GM21576 (cell line): ENCODE data around the gene ANKRD13B.

Experiments used
- ATAC-seq: cut with Tn5 transposase; IDR thresholded peaks from one replicate; pipeline ENCODE4 v1.9.1; 2021; ENCODE audit warnings: mild to moderate bottlenecking, moderate library complexity; ENCODE audit not compliant: unreplicated experiment

Gene ANKRD13B

GRCh38 chr17:29615492-29616299, 22.8 kb downstream of the ANKRD13B start:
- no peak for ATAC-seq

- ATAC-seq: no peak
Measured at GRCh38 chr17:29616300-29617048, 23.5 kb downstream of the ANKRD13B start.

- ATAC-seq: peak; percentile 46
Measured at GRCh38 chr17:29617125-29617480, 24.2 kb downstream of the ANKRD13B start.

GRCh38 chr17:29617481-29618271, 24.7 kb downstream of the ANKRD13B start:
- ATAC-seq: no peak

GRCh38 chr17:29618272-29619065, 25.5 kb downstream of the ANKRD13B start:
- ATAC-seq: no peak

- no peak for ATAC-seq
Measured at GRCh38 chr17:29619251-29619650, 26.3 kb downstream of the ANKRD13B start.

GRCh38 chr17:29620271-29620670, 27.3 kb downstream of the ANKRD13B start:
- no peak for ATAC-seq

GRCh38 chr17:29620779-29621500, 28.0 kb downstream of the ANKRD13B start:
- no peak for ATAC-seq

GRCh38 chr17:29621751-29622194, 28.8 kb downstream of the ANKRD13B start:
- ATAC-seq: no peak

GRCh38 chr17:29622337-29623282, 29.7 kb downstream of the ANKRD13B start, which contains the start of gene CORO6:
Gene CORO6, minus strand, starts transcription at chr17:29622912. Its CDS starts 1,491 bp downstream, at chr17:29621421.
- peak; percentile 47 for ATAC-seq

GRCh38 chr17:29623283-29623647, 30.3 kb downstream of the ANKRD13B start:
- ATAC-seq: no peak

GRCh38 chr17:29624586-29624985, 31.7 kb downstream of the ANKRD13B start:
- no peak for ATAC-seq

GRCh38 chr17:29625037-29625750, 32.3 kb downstream of the ANKRD13B start:
- ATAC-seq: no peak

GRCh38 chr17:29627951-29628350, 35.0 kb downstream of the ANKRD13B start:
- no peak for ATAC-seq

GRCh38 chr17:29628644-29629043, 35.7 kb downstream of the ANKRD13B start:
- ATAC-seq: no peak

- ATAC-seq: no peak
Measured at GRCh38 chr17:29629839-29630238, 36.9 kb downstream of the ANKRD13B start.

- ATAC-seq: no peak
Measured at GRCh38 chr17:29630630-29631193, 37.8 kb downstream of the ANKRD13B start.

- ATAC-seq: no peak
Measured at GRCh38 chr17:29633886-29634285, 41.0 kb downstream of the ANKRD13B start.
